ENCODE measurements around the gene HSD17B12.

HSD17B12 gene

DNA sequence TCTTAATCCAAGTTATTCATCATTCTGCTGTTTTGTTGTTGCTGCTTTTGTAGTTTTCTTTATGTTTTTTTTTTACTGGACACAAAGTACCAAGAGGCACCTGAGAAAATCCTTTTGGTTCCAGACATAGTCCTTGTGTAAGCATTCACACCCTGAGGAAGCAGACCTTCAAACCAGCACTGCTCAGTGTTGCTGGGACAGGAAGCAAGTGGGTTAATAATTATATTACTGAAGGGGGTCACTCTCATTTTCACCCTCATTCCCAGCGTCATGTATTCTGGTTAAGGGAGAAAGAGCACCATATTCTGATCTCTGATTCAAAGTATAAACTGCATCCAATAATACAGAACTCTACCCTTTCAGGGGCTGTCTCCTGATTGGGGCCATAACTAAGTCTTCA, 194.2 kb downstream of the HSD17B12 start:
- no peak for DNase-seq

DNA sequence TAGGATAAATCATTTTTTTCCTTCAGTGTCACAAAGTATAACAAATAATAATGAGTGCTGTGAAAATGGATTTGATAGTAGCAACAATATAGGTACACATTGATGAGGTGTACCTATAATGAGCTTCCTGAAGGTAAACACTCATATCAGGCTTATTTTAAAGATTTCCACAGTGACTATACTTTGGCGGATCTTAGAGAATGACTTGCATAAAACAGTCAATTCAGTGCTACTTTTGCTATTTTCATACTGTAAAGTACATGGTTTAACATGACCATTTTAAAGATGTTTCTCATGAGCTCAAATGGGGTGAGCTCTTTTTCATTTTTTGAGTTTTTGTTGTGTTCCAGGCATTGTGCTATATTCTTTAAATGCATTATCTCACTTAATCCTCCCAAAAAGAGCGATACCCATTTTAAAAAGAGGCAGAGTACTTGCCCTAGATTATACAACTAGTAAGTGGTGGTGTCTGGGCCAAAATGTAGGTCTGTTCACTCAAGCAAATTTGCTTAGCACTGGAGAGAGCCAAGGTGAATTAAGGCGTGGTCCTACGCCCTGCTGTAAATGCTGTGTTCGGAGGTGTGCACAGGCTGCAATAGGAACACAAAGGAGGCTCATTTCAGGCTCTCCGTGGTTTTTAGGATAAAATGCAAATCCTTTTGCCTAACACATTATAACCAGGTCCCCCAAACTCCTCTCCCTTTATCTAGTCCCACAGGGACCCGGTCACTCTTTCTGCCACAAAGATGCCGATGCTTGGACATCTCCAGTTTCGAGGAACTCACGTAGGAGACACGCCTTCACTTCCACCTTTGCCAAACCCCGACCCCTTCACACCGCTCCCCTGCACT, 199.5 kb downstream of the HSD17B12 start:
- no peak for DNase-seq

DNA sequence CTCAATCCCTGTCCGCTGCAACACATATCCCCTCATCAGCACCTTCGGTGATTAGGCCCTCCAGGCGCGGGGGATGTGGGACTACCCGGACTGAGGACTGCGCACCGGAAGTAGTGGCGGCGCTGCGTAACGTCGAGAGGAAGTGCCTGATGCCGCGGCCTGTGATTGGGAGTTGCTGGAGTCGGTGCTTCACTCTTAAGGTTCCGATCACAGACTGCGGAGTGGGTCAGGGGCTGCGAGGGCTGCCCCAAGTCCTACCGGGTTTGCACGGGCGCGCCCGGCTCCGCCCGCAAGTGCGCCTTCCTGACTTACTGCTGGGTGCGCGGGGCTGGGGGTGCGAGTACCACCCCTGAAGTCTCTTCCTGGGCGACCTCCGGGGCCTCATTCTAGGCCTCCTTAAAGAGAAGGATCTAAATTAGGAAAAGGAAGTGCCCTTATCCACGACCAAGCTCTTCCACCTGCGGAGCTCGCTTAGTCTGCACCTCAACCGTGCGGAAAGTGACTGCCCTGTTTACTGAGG, 200.2 kb downstream of the HSD17B12 start, which contains the start of gene ALKBH3:
Gene ALKBH3 (plus strand): TSS at position 192 of the 520 bp plus-strand sequence. CDS start 1,822 bp downstream, outside the sequence.
- DNase-seq, result peak; percentile 92

DNA sequence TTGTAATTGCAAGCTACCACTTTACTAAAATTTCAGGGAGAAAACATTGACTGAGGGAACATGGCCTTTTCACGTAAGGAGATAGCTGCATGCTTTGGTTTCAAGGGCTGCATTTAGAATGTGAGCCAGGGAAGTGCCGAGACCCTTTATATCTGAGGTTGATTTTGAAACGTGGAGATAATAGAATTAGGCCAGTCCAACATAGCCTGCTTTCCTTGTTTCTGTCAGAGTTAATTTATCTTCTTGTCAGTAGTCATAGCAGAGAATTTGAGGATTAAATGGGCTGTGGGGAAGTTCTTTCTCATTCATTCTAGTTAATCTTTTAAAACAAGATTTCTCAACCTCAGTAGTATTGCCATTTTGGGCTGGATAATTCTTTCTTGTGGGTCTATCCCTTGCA, 212.3 kb downstream of the HSD17B12 start:
- no peak for DNase-seq

DNA sequence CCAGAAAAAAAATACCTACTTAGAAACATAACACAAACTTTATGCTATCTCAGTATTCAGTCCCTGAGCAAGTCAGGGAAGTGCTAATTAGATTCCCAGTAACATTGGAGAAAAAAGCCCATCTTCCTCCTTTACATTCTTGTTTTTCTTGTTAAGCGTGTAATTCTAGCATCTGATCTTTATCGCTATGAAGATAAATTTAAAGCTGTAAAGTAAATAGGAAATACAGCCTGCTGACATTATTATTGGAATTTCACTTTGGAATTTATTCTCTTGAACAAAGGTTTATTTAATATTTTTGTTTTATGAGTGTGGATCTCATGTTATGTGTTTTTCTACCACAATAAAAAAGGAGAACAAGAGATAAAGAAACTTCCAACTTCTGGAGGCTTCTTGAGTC, 214.0 kb downstream of the HSD17B12 start:
- no peak for DNase-seq

DNA sequence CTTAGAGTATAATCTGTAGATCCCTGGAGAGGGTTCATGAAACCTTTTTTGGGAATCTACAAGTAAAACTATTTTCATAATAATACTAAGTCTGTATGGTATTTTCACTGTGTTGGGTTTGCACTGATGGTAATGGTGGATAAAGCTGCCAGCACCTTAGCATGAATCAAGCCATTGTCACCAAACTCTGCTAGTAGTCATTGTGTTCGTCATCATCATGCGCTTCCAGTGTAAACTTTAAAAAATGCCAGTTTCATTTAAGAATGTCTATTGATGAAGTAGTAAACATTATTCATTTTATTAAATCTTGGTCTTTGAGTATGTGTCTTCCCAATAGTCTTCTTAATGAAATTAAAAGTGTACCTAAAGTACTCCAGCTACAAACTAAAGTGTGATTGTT, 215.1 kb downstream of the HSD17B12 start:
- DNase-seq, result no peak

DNA sequence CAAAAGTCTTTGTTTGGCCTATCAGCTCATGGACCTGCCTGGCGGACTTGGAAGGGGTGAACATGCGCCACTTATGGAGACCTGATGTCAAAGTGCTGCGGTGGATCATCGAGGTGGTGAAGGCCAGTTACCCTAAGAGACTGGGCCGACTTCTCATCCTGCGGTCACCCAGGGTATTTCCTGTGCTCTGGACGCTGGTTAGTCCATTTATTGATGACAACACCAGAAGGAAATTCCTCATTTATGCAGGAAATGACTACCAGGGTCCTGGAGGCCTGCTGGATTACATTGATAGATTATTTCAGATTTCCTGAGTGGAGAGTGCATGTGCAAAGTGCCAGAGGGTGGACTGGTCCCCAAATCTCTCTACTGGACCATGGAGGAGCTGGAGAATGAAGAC, 218.0 kb downstream of the HSD17B12 start:
- DNase-seq, result no peak

DNA sequence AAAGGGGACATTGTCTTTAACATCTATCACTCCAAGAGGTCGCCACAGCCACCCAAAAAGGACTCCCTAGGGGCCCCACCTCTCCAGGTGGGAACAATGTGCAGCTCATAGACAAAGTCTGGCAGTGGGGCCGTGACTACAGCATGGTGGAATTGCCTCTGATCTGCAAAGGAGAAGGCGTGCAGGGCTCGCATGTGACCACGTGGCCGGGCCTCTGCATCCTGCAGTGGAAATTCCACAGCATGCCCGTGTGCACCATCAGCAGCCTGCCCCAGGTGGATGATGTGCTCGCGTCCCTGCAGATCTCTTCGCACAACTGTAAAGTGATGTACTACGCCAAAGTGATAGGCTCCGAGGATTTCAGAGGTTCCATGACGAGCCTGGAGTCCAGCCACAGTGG, 218.6 kb downstream of the HSD17B12 start:
- no peak for DNase-seq

DNA sequence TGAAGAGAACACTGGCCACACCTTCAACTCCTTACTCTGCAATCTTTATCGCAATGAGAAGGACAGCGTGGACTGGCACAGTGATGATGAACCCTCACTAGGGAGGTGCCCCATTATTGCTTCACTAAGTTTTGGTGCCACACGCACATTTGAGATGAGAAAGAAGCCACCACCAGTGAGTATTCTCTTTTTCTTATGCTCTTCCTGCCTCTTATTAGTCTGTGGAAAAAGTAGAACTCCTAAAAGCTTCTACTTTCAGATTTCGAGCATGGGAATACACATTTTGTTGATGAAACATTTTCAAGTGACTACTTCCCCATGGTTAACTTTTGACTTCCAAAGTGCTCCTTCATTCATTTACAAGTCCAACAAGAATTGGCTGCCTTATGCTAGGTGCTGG, 221.0 kb downstream of the HSD17B12 start:
- DNase-seq, result no peak

DNA sequence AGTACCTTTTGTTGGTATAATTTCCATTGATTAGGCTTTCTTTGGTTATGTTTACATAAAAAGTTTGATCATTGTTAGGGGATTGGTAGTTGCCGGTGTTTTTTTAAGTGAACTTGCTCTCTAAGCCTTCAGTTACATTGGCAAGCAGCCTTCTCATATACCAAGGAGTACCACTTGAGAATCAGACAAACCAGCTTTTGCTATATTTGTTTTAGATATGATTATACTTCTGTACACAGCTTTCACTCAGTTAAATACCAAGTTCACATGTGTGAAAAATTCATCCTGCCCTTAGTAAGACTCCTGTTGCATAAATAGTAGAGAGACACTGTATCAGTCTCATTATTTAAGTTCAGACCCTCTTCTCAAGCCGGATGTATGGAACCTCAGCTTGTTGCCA, 222.5 kb downstream of the HSD17B12 start:
- no peak for DNase-seq

DNA sequence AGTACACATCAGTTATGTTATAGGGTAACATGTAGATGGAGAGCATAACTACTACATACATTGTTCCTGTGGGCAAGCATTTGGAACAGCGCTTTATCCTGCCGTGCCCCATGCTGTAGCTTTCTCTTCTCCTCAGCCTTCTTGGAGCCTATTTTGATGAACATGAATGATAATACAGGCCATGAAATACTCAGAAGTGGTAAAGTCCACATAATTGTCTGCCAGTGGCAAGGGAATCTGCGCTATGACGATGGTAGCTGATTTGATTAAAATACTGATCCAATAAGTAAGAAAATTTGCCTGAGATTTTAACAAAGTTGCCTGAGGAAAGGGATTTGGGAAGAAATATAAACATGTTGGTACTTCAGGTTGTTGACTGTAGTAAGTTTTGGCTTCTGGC, 223.4 kb downstream of the HSD17B12 start:
- DNase-seq, result no peak

DNA sequence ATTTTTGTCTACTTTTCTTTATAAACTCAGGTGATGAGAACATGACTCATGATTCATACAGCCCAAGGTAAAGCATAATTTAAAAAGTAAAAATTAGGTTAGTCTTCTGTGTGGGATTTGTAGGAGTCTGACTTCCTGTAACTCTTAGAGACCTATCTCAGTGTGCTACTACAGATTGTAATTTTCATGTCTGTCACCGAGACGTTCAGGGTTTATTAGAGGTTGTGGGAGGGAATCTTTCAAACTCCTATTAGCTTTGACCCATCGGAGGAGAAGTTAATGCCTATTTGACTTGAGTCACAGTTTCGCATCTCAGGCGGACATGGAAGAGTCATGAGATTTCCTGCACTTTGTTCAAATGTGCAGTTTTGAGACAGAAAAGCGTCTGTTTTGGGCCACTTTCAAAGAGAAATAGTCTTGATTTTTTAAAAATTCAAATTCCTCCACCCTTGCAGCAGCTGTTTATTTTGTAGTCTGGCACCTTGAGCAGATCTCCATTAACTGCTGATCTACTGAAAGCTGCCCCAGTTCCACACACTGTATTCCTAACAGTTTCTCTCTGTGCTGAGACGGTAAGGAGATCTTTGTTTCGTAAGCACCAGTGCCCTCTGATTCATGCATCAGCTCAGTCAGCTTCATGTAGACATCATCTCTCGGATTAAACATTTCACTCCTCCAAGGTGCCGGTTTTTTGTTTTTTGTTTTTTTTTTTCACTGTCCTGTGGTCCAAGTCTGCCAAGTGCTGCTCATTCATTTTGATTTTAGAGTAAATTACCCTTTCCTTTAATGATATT, 224.4 kb downstream of the HSD17B12 start:
- peak; percentile 65 for DNase-seq

DNA sequence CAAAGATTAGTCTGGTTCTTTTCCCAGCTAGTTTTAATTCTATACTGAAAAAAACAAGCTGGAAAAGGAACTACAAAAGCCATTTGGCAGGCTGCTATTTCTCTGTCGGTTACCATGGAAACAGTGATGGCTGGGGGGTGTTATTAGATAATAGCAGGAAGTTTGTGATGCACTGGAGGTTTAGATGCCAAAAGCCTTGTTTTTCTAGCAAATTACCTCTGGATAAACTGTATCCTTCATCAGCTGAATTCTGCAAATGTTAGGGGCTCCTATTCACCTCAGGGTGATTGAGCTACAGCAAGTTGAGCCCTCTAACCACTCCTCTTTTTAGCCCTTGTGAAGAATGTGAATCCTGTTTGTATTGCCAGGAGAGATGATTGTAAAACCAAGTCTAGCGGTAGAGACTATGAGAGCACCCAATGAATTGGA, 225.3 kb downstream of the HSD17B12 start:
- peak; percentile 91 for DNase-seq

Measured in NCI-H2227 treated with DMSO at 0.1 percent for 48 hours (cell line).